ENCODE results near the gene FHIT.

The FHIT gene

DNA sequence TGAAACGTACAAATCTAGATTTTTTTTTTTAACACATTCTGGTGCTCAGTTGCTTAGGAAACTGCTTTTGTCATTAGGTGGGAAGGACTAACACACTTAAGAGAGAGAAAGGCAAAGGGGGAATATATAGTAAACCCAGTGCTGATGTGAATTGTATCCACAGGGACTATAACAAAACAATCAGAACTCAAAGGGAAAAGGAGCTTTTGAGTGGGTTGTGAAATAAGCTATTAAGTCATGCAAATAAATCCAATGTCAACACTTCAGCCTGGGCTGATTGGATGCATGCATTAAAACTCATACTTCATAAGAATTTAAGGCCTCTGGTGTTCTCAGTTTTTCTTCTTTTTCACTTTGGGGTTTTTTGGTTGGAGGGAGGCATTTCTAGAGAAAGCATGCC lies 628.9 kb downstream of the FHIT start:
- TF ChIP-seq CTCF (IDR thresholded peaks at IDR 0.05; ENCODE audit: borderline replicate concordance, insufficient read depth, low read depth, low read length): no peak
- H3K4me3 ChIP-seq (ENCODE audit: low read depth, low read length): no peak overlapping the region

- no peak for TF ChIP-seq CTCF (IDR thresholded peaks at IDR 0.05; ENCODE audit: borderline replicate concordance, insufficient read depth, low read depth, low read length)
- H3K4me3 ChIP-seq (ENCODE audit: low read depth, low read length): no peak overlapping the region
Measured at GRCh38 chr3:60617188-60617587, 634.1 kb downstream of the FHIT start.

DNA sequence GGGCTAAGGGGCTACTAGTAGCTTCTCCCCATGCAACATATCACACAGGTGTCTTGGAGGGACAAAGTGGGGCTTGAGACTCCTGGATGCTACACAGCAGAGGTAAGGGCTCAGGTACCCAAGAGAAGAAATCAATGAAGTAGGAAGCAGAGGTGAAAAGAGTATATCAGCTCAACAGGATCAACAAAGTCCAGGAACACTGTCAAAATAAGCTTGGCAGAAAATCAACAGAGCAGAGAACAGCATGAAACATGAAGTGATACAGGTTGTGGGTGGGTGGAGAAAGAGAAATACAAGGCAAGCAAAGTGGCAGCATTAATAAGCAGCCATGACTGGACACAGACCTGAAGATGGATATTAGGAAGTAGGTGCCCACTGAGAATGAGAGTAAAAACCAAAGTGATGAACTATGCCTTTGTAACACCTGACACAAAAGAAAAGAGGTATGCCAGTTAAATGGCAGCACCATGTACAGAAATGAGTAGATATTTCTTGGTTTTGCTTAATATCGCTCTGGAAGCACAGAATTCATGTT lies 637.4 kb downstream of the FHIT start:
- no peak for TF ChIP-seq CTCF (IDR thresholded peaks at IDR 0.05; ENCODE audit: borderline replicate concordance, insufficient read depth, low read depth, low read length)
- H3K4me3 ChIP-seq (ENCODE audit: low read depth, low read length): no peak overlapping the region

- TF ChIP-seq CTCF (IDR thresholded peaks at IDR 0.05; ENCODE audit: borderline replicate concordance, insufficient read depth, low read depth, low read length): no peak
- no peak overlapping the region for H3K4me3 ChIP-seq (ENCODE audit: low read depth, low read length)
Measured at GRCh38 chr3:60610441-60611112, 640.7 kb downstream of the FHIT start.

GRCh38 chr3:60609446-60609845 lies 641.8 kb downstream of the FHIT start:
- no peak overlapping the region for H3K4me3 ChIP-seq (ENCODE audit: low read depth, low read length)
- no peak for TF ChIP-seq CTCF (IDR thresholded peaks at IDR 0.05; ENCODE audit: borderline replicate concordance, insufficient read depth, low read depth, low read length)

DNA sequence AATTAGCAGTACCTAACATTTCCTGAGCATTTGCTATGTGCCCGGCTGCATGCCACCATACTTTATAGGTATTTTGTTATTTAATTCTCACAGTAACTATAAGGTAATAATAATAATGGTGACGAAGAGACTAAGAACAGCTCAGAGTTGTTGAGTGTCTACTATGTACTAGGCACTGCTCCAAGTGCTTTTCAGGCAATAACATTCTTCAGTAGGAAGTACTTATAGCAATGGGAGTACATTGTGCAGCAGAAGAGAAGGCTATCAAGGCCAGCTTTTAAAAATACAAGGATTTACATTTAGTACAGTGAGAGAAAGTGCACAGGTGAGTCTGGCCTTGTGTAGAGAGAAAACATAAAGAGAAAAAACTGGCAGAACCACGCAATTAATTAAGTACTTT lies 647.4 kb downstream of the FHIT start:
- no peak for TF ChIP-seq CTCF (IDR thresholded peaks at IDR 0.05; ENCODE audit: borderline replicate concordance, insufficient read depth, low read depth, low read length)
- H3K4me3 ChIP-seq (ENCODE audit: low read depth, low read length): no peak overlapping the region

DNA sequence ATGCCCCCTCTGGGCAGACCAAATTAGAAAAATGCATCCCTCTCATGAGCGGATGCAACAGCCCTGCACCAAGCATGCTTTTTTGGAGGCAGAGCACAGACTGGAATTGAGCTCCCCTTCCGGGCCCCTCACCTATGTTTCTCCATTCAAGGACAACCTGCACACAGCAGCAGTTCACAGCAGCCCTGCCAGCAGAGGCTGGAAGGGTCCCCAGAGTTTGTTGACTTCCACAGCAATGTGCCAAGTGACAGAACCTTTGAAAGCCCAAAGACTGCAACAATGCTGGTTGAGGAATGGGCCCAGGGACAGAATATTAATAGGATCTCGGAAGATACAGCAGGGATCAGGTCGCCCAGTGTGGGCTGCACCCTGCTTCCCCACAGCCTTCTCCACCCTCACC lies 650.4 kb downstream of the FHIT start:
- TF ChIP-seq CTCF (IDR thresholded peaks at IDR 0.05; ENCODE audit: borderline replicate concordance, insufficient read depth, low read depth, low read length): no peak
- H3K4me3 ChIP-seq (ENCODE audit: low read depth, low read length): no peak overlapping the region
